HCT116 (cell line): ENCODE results near the gene BAIAP2.

Experiments used
- POLR2A ChIP-seq: IDR thresholded peaks from 2 replicates; pipeline ENCODE4 v1.7.0; 2011; ENCODE audit warnings: borderline replicate concordance; ENCODE audit not compliant: insufficient read depth, insufficient read length; ENCODE audit errors: extremely low read depth
- POLR2AphosphoS5 ChIP-seq: IDR thresholded peaks from 2 replicates; pipeline ENCODE4 v1.6.1; 2011; ENCODE audit warnings: mild to moderate bottlenecking, low read depth, low read length, moderate library complexity
- RAD21 ChIP-seq: IDR thresholded peaks from 2 replicates; pipeline ENCODE4 v1.6.1; 2012; ENCODE audit warnings: low read depth, mild to moderate bottlenecking
- YY1 ChIP-seq: IDR thresholded peaks from 2 replicates; pipeline ENCODE4 v1.6.1; 2011; ENCODE audit warnings: low read length, low read depth, moderate library complexity, mild to moderate bottlenecking; ENCODE audit not compliant: insufficient replicate concordance; ENCODE audit errors: extremely low read depth
- TF ChIP-seq, protein P1 (sequence below): IDR thresholded peaks from 2 replicates; pipeline ENCODE4 v1.6.1; 2012

DNA sequence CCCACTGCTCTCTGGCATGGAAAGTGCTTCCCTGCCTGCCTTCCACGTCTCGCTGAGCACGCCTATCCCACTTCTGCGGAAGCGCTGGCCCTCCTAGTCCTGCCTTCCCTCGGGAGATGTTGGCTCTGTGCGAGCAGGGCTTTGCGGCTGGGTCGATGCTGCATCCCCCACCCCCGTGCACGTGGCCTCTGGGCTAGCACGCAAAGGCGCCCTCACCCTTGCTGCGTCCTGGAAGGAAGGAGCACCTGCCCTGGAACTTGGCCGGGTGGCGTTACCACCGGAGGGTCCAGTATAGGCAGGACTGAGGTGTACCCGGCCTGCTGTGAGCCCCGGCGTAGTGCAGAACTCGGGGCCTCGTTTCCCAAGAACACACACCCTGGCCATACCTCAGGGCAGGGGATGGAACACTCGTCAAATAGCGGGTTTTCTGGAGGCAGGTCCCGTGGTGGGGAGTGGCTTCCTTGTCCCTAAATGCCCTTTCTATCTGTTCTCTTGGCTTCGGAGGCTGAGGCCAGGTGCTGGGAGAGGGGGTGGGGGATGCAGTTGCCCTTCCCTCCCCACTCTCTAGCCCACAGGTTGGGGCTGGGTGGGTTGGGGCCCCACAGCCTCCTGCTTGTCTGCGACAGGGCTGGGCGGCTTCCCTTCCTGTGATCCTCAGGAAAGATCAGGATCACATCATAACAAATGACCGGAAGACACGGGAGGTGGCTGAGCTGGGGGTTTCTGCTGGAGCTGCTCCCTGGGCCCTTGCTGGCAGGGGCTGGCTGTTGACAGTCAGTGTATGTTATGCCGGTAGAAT, 17.4 kb downstream of the BAIAP2 start:
- TF ChIP-seq POLR2A (no peak), YY1 (no peak), RAD21 (no peak), POLR2AphosphoS5 (no peak)
- TF ChIP-seq, protein P1, sequence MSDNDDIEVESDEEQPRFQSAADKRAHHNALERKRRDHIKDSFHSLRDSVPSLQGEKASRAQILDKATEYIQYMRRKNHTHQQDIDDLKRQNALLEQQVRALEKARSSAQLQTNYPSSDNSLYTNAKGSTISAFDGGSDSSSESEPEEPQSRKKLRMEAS: no peak
